T-helper 1 cell (primary cell): ENCODE data around the gene SH2D4B.

Experiments used
- DNase-seq, 5 donors: peaks; one replicate each; pipeline ENCODE4 v3.0.0-alpha.2; 2012 to 2020

Gene SH2D4B

GRCh38 chr10:80693565-80693964 lies 155.9 kb downstream of the SH2D4B start:
- no peak for DNase-seq

GRCh38 chr10:80694930-80695329 lies 157.2 kb downstream of the SH2D4B start:
- DNase-seq: no peak
